H9 (cell line): ENCODE data around the gene GPR25. TPM values are rescaled to one million over a fixed set of nuclear protein-coding genes. Genes with fewer than 3 reads are reported as not detected.

Experiments
- DNase-seq: peaks from one replicate; pipeline ENCODE4 v3.0.0-alpha.2; 2017
- H2AFZ ChIP-seq: one replicate; pipeline ENCODE4 v1.6.1; 2013; ENCODE audit warnings: mild to moderate bottlenecking, low read length, control low read depth, moderate library complexity
- H2AK5ac ChIP-seq: 2 replicates; pipeline ENCODE4 v1.6.1; 2013; ENCODE audit warnings: low read length, control low read depth, mixed read lengths; ENCODE audit not compliant: insufficient read length
- H2BK120ac ChIP-seq: one replicate; pipeline ENCODE4 v1.6.1; 2013; ENCODE audit warnings: low read depth, mild to moderate bottlenecking, low read length, control low read depth, inconsistent platforms; ENCODE audit not compliant: poor library complexity, severe bottlenecking
- H2BK12ac ChIP-seq: 2 replicates; pipeline ENCODE4 v1.6.1; 2013; ENCODE audit warnings: low read length, control low read depth, mixed read lengths, low read depth; ENCODE audit not compliant: insufficient read length
- H2BK15ac ChIP-seq: 2 replicates; pipeline ENCODE4 v1.6.1; 2013; ENCODE audit warnings: low read depth, low read length, control low read depth
- H2BK20ac ChIP-seq: one replicate; pipeline ENCODE4 v1.6.1; 2013; ENCODE audit warnings: low read depth, mild to moderate bottlenecking, low read length, control low read depth, inconsistent platforms; ENCODE audit not compliant: poor library complexity, severe bottlenecking
- H2BK5ac ChIP-seq: 2 replicates; pipeline ENCODE4 v1.6.1; 2013; ENCODE audit warnings: low read length, control low read depth, mixed read lengths; ENCODE audit not compliant: insufficient read length
- H3K14ac ChIP-seq: 2 replicates; pipeline ENCODE4 v1.6.1; 2013; ENCODE audit warnings: low read length, control low read depth; ENCODE audit not compliant: insufficient read depth
- H3K18ac ChIP-seq: 2 replicates; pipeline ENCODE4 v1.6.1; 2013; ENCODE audit warnings: low read depth, mild to moderate bottlenecking, mixed read lengths, low read length, control low read depth; ENCODE audit not compliant: insufficient read length
- H3K23ac ChIP-seq: 2 replicates; pipeline ENCODE4 v1.6.1; 2013; ENCODE audit warnings: low read length, control low read depth, mixed read lengths, low read depth; ENCODE audit not compliant: insufficient read length
- H3K23me2 ChIP-seq: 2 replicates; pipeline ENCODE4 v1.6.1; 2013; ENCODE audit warnings: low read depth, mild to moderate bottlenecking, mixed read lengths, low read length, control low read depth; ENCODE audit not compliant: insufficient read length, poor library complexity, severe bottlenecking
- H3K27ac ChIP-seq: 2 replicates; pipeline ENCODE4 v1.5.1; 2013; ENCODE audit warnings: low read length, control low read depth, mixed read lengths, low read depth; ENCODE audit not compliant: insufficient read length
- H3K27me3 ChIP-seq: 2 replicates; pipeline ENCODE4 v1.6.1; 2013; ENCODE audit warnings: low read length, control low read depth, inconsistent platforms; ENCODE audit not compliant: insufficient read depth
- H3K4ac ChIP-seq: 2 replicates; pipeline ENCODE4 v1.6.1; 2013; ENCODE audit warnings: low read depth, mild to moderate bottlenecking, control low read depth, inconsistent platforms, low read length, moderate library complexity
- H3K4me1 ChIP-seq: 2 replicates; pipeline ENCODE4 v1.6.1; 2013; ENCODE audit warnings: low read length, control low read depth, inconsistent platforms; ENCODE audit not compliant: insufficient read depth
- H3K4me2 ChIP-seq: 2 replicates; pipeline ENCODE4 v1.6.1; 2013; ENCODE audit warnings: low read length, control low read depth, mixed read lengths; ENCODE audit not compliant: insufficient read length, insufficient read depth
- H3K56ac ChIP-seq: 2 replicates; pipeline ENCODE4 v1.6.1; 2013; ENCODE audit warnings: low read depth, mild to moderate bottlenecking, mixed read lengths, low read length, control low read depth; ENCODE audit not compliant: insufficient read length
- H3K79me1 ChIP-seq: 2 replicates; pipeline ENCODE4 v1.6.1; 2013; ENCODE audit warnings: low read depth, mild to moderate bottlenecking, moderate library complexity, low read length, control low read depth, inconsistent platforms; ENCODE audit not compliant: insufficient read depth, poor library complexity, severe bottlenecking
- H3K79me2 ChIP-seq: 2 replicates; pipeline ENCODE4 v1.6.1; 2013; ENCODE audit warnings: low read length, control low read depth, inconsistent platforms; ENCODE audit not compliant: insufficient read depth
- H3K9ac ChIP-seq: 2 replicates; pipeline ENCODE4 v1.6.1; 2013; ENCODE audit warnings: low read length, control low read depth, mixed read lengths; ENCODE audit not compliant: insufficient read length; ENCODE audit errors: extremely low read depth
- H3K9me3 ChIP-seq: one replicate; pipeline ENCODE4 v1.6.1; 2013; ENCODE audit warnings: low read depth, low read length, inconsistent platforms; ENCODE audit not compliant: control insufficient read depth
- H3T11ph ChIP-seq: one replicate; pipeline ENCODE4 v1.6.1; 2013; ENCODE audit warnings: mild to moderate bottlenecking, low read length, control low read depth, inconsistent platforms
- H4K20me1 ChIP-seq: one replicate; pipeline ENCODE4 v1.6.1; 2013; ENCODE audit not compliant: control insufficient read depth, insufficient read length, insufficient read depth
- H4K5ac ChIP-seq: 2 replicates; pipeline ENCODE4 v1.6.1; 2013; ENCODE audit warnings: low read depth, mild to moderate bottlenecking, mixed read lengths, low read length, control low read depth; ENCODE audit not compliant: insufficient read length
- H4K8ac ChIP-seq: replicated peaks from 2 replicates; pipeline ENCODE4 v1.6.1; 2013; ENCODE audit warnings: low read length, control low read depth, mixed read lengths, low read depth; ENCODE audit not compliant: insufficient read length
- H4K91ac ChIP-seq: 2 replicates; pipeline ENCODE4 v1.6.1; 2013; ENCODE audit warnings: low read depth, mild to moderate bottlenecking, moderate library complexity, mixed read lengths, low read length, control low read depth; ENCODE audit not compliant: insufficient read length
- H3K27ac Mint-ChIP-seq, 3 experiments: 2 replicates in 2 of 3; 3 replicates in 1 of 3; pipeline ENCODE4 v1.8.0; 2020 to 2021; ENCODE audit warnings: mixed read lengths in 3 of 3, mild to moderate bottlenecking in 1 of 3, moderate library complexity in 1 of 3
- H3K27me3 Mint-ChIP-seq: 2 replicates; pipeline ENCODE4 v1.8.0; 2021; ENCODE audit warnings: low read depth, mild to moderate bottlenecking, moderate library complexity, mixed read lengths
- H3K36me3 Mint-ChIP-seq, 3 experiments: 2 replicates in 2 of 3; 3 replicates in 1 of 3; pipeline ENCODE4 v1.8.0; 2020 to 2021; ENCODE audit warnings: low read depth in 3 of 3, mixed read lengths in 3 of 3; ENCODE audit not compliant: insufficient read depth in 1 of 3
- H3K4me1 Mint-ChIP-seq, 2 experiments: 2 replicates each; pipeline ENCODE4 v1.8.0; 2020; ENCODE audit warnings: mixed read lengths in 2 of 2
- H3K4me3 Mint-ChIP-seq, 2 experiments: 2 replicates in 1 of 2; 3 replicates in 1 of 2; pipeline ENCODE4 v1.8.0; 2020 to 2021; ENCODE audit warnings: mild to moderate bottlenecking in 2 of 2, mixed read lengths in 2 of 2, moderate library complexity in 1 of 2
- H3K9me3 Mint-ChIP-seq, 2 experiments: 2 replicates in 1 of 2; 3 replicates in 1 of 2; pipeline ENCODE4 v1.8.0; 2020; ENCODE audit warnings: mild to moderate bottlenecking in 2 of 2, mixed read lengths in 2 of 2, moderate library complexity in 1 of 2
- WGBS: extraction: QIAGEN DNeasy Blood & Tissue Kit; methylation state at CpG from one replicate; pipeline ENCODE4 v1.1.7; 2013; ENCODE audit warnings: missing lambda C conversion rate, low lambda C conversion rate, mixed read lengths; ENCODE audit not compliant: insufficient read length; ENCODE audit errors: extremely low coverage; 5-methylcytosine and 5-hydroxymethylcytosine counted together
- total RNA-seq: library from RNA; stranded (reverse); gene quantifications from 2 replicates; pipeline ENCODE4 v1.2.1, GENCODE V29; 2021
- TF ChIP-seq, protein P1 (sequence below): fragments of 200-600 bp; sonication (generic); conservative IDR thresholded peaks from 3 replicates; pipeline ENCODE4 v1.8.0; 2021; ENCODE audit warnings: antibody characterized with exemption, mild to moderate bottlenecking

Gene GPR25
- total RNA-seq, 1 experiment from 2014 or later = not detected

GRCh38 chr1:200887772-200888348 lies 15.1 kb downstream of the GPR25 start:
- H3K27me3 Mint-ChIP-seq = no peaks in the 10 kb centered on the region; the same call in none of the 2 replicates
- no peaks in the 10 kb centered on the region for H3K9me3 ChIP-seq
- no CpG with 5 or more reads among the region's 9 CpGs for WGBS
- H3K27ac ChIP-seq = no peak overlapping the region
- no peak overlapping the region for H2BK20ac ChIP-seq
- H3K4me1 ChIP-seq = peaks cover 7% of the 10 kb centered on the region
- no peak overlapping the region for H2AK5ac ChIP-seq
- no peak overlapping the region for H2AFZ ChIP-seq
- TF ChIP-seq, protein P1, sequence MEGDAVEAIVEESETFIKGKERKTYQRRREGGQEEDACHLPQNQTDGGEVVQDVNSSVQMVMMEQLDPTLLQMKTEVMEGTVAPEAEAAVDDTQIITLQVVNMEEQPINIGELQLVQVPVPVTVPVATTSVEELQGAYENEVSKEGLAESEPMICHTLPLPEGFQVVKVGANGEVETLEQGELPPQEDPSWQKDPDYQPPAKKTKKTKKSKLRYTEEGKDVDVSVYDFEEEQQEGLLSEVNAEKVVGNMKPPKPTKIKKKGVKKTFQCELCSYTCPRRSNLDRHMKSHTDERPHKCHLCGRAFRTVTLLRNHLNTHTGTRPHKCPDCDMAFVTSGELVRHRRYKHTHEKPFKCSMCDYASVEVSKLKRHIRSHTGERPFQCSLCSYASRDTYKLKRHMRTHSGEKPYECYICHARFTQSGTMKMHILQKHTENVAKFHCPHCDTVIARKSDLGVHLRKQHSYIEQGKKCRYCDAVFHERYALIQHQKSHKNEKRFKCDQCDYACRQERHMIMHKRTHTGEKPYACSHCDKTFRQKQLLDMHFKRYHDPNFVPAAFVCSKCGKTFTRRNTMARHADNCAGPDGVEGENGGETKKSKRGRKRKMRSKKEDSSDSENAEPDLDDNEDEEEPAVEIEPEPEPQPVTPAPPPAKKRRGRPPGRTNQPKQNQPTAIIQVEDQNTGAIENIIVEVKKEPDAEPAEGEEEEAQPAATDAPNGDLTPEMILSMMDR = no peak
- H3K4me2 ChIP-seq = no peak overlapping the region
- H4K91ac ChIP-seq = no peak overlapping the region
- H2BK5ac ChIP-seq = no peak overlapping the region
- no peak overlapping the region for H3T11ph ChIP-seq
- H3K56ac ChIP-seq = no peak overlapping the region
- H4K8ac ChIP-seq = no peak overlapping the region
- H3K18ac ChIP-seq = no peak overlapping the region
- no peak overlapping the region for H2BK120ac ChIP-seq
- H3K23ac ChIP-seq = no peak overlapping the region
- no peaks in the 10 kb centered on the region for H3K36me3 Mint-ChIP-seq
- H4K5ac ChIP-seq = no peak overlapping the region
- no peak overlapping the region for H3K9ac ChIP-seq
- no peaks in the 10 kb centered on the region for H4K20me1 ChIP-seq
- no peak overlapping the region for H3K4ac ChIP-seq
- H3K79me2 ChIP-seq = no peaks in the 10 kb centered on the region; the same call in 1 of the 2 replicates
- no peaks in the 10 kb centered on the region for H3K9me3 Mint-ChIP-seq
- no peaks in the 10 kb centered on the region for H3K79me1 ChIP-seq
- no peak overlapping the region for H3K14ac ChIP-seq
- peaks cover 19% of the 10 kb centered on the region for H3K23me2 ChIP-seq
- H3K27ac Mint-ChIP-seq = no peak overlapping the region
- H3K27me3 ChIP-seq = no peaks in the 10 kb centered on the region
- H2BK15ac ChIP-seq = no peak overlapping the region
- no peak overlapping the region; a peak in 1 of 5 replicates for H3K4me3 Mint-ChIP-seq
- H3K4me1 Mint-ChIP-seq = peaks cover 40 to 50% of the 10 kb centered on the region in 2 experiments
- DNase-seq = no peak
- H2BK12ac ChIP-seq = no peak overlapping the region
